GM10266 (cell line): ENCODE results near the gene CLN5.

ENCODE experiments used
- DNase-seq: peaks from one replicate; pipeline ENCODE4 v3.0.0; 2012; ENCODE audit errors: extremely low spot score
- CTCF ChIP-seq: IDR thresholded peaks from 2 replicates; pipeline ENCODE4 v1.5.1; 2012; ENCODE audit warnings: mild to moderate bottlenecking, low read depth; ENCODE audit not compliant: control insufficient read depth, insufficient read depth; ENCODE audit errors: missing control alignments

CLN5 gene

GRCh38 chr13:76975863-76976262 lies 16.0 kb upstream of the CLN5 start:
- TF ChIP-seq CTCF, result no peak
- DNase-seq, result no peak

GRCh38 chr13:76976490-76976889 lies 15.4 kb upstream of the CLN5 start:
- no peak for DNase-seq
- no peak for TF ChIP-seq CTCF

- no peak for TF ChIP-seq CTCF
- no peak for DNase-seq
Measured at GRCh38 chr13:76976929-76977328, 15.0 kb upstream of the CLN5 start.

GRCh38 chr13:76980075-76980718 lies 11.7 kb upstream of the CLN5 start:
- TF ChIP-seq CTCF, result peak; percentile 99
- peak; percentile 90 for DNase-seq

- no peak for DNase-seq
- TF ChIP-seq CTCF, result no peak
Measured at GRCh38 chr13:76982061-76982460, 9.8 kb upstream of the CLN5 start.

- no peak for DNase-seq
- TF ChIP-seq CTCF, result no peak
Measured at GRCh38 chr13:76983676-76984075, 8.2 kb upstream of the CLN5 start.

GRCh38 chr13:76991432-76991795 lies 467 bp upstream of the CLN5 start:
- DNase-seq, result peak; percentile 77
- TF ChIP-seq CTCF, result no peak
